HG02840 (cell line): ENCODE data around the gene MR1.
"Not testable (repeated sequence)": the region's sequence is repeated elsewhere in the genome, so short reads cannot be mapped to it uniquely, and the experiment has no call there.

Source experiments
- ATAC-seq: cut with Tn5 transposase; IDR thresholded peaks from one replicate; pipeline ENCODE4 v1.9.1; 2021; ENCODE audit warnings: mild to moderate bottlenecking, moderate library complexity, moderate number of reproducible peaks; ENCODE audit not compliant: unreplicated experiment, low FRiP score

MR1 gene

DNA sequence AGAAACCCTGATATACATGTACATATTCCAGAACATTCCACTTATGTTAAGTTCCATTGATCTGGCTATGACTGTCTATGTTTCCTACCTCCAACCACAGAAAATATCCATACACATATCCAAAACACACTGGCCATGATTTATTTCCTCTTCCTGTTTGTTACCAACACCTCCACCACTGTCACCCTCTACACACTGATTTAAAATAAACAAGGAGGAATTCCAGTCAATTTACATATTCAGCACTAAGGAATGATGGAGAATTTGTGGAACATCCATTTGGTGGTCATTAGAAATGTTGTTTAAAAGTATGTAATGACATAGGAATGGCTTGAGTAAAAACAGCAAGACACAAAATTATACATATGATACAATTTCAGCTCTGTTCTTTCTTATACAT, 5.6 kb upstream of the MR1 start:
- ATAC-seq, result no peak

DNA sequence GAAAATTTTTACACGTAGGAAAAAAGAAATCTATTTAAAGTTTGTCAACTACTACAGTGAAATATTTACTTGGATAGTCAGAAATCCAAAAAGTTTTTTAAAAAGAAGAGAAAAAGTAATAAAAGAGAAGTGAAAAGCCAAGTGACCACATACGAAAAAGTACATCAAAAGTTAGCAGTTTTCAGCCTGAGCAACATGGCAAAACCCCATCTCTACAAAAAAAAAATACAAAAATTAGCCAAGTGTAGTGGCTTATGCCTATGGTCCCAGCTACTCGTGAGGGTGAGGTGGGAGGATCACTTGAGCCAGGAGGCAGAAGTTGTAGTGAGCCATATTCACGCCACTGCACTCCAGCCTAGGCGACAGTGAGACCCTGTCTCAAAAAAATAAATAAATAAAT, 5.2 kb upstream of the MR1 start:
- ATAC-seq, result no peak

DNA sequence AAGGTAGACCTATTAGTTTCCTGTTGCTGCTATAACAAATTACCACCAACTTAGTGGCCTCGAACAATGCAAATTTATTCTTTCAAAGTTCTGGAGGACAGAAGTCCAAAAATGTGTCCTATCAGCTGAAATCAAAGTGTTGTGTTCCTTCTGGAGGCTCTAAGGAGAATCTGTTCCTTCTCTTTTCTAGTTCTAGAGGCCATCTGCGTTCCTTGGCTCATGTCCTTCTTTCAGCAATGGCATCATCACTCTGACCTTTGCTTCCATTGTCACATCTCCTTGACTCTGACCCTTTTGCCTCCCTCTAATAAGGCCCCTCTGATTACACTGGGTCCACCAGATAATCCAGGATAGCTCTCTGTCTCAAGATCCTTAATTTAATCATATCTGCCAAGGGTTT, 1.2 kb upstream of the MR1 start:
- no peak for ATAC-seq

DNA sequence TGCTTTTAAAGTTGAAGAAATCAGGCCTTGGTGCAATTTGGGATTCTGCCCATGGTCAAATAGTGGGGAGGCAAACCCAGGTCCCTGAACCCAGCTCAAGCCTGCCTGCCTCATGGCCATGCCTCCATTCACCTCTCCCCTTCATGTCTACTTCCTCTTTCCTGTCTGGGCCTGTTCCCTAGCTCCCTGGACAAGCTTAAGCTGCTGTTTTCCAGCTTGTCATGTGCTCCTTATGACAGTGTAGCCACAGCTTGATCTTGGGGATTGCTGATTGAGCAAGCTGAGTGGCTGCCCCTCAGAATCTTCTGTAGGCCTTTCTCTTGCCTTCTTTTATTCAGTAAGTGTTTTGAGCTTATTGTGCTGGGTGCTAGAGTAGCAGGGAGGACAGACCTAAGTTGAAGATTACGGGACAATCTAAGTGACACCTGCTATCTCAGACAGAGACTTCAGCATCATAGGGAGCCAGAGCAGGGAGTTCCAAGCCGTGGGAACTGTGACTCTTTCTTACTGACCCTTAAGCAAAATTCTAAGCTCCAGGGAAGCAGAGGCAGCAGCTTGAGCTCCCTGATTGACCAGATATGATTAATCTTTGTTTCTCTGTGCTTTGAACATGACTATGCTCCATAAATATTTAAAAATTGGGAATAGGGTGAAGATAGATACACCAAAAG, 520 bp upstream of the MR1 start:
- ATAC-seq, result peak; percentile 30

DNA sequence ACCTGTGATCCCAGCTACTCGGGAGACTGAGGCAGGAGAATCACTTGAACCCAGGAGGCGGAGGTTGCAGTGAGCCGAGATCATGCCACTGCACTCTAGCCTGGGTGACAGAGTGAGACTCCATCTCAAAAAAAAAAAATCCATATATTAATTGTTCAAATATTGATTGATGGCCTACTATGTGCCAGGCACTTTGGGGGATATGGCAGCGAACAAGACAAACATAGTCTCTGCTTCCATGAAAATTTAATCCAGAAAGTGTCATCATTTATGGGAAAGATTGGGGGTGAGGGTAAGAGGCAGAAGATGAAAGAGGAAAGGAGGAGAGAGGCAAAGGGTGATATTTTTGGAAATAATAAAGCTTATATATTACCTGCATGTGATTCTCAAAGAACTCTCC, 1.4 kb downstream of the MR1 start:
- ATAC-seq, result not testable (repeated sequence)

DNA sequence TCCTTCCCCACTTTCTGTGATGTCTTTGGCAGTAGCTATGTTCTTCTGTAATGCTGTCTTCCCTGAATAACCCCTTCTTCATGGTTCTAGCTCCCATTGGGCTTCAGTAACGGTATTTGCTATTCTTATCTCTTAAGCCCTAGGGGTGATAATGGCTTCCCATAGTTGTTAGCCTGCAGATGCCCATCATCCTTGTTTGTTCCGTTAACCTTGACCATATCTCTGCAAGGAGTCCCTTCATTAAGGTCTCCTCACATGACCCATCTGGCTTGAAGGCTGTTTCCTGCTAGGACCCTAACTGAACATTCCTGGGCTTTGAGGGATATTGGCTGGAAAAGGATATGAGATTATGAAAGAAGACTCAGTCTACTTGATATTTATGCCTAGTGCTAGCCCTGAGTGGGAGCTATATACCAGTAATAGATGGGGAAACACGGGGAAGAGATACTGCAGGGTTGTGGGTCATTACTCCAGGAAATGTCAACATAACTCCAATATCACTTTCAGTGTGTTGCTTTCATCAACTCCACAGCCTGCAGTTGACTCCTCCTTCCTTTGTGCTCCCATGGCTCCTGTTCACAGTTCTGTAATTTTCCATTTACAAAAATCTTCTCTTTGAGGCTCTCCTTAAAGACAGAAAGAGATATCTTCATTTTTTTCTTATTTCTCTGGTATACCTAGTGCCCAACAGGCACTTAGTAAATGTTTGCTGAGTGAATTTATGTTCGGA, 2.5 kb downstream of the MR1 start:
- no peak for ATAC-seq

DNA sequence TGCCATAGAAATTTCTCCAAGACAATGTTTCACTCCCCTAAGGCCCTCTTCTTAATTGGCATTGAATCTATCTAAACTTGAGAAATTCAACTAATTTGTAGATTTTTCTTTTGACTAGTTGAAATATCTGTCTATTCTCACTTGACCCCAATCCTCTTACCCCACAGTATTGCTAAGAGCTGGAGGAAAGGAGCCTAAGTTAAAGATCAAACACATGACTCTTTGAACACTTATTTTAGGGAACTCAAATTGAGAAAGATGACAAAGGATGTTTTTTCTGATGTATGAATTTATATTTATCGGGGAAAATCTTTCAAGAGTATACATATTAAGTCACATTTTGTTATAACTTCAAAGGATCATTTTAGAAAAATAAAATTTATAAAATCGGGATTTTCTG, 3.6 kb downstream of the MR1 start:
- ATAC-seq, result no peak

DNA sequence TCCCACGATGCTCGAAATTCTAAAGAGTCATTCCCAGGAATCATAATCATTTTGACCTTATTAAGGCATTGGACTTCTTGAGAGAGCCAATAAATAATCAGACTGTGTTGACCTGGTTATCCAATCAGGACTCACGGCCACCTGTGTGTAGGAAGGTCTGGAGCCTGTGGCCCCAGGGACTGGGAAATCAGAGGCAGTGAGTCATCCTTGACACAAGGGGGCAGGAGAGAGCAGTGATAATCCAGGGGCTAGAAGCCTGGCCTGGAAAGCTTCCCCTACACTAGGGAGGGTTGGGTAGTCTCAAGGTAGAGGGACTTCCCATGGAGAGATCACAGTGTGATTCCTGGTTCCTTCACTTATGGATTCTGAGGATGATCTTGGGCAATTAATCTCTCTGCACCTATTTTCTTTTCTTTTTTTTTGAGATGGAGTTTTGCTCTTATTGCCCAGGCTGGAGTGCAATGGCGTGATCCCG, 4.7 kb downstream of the MR1 start:
- no peak for ATAC-seq

DNA sequence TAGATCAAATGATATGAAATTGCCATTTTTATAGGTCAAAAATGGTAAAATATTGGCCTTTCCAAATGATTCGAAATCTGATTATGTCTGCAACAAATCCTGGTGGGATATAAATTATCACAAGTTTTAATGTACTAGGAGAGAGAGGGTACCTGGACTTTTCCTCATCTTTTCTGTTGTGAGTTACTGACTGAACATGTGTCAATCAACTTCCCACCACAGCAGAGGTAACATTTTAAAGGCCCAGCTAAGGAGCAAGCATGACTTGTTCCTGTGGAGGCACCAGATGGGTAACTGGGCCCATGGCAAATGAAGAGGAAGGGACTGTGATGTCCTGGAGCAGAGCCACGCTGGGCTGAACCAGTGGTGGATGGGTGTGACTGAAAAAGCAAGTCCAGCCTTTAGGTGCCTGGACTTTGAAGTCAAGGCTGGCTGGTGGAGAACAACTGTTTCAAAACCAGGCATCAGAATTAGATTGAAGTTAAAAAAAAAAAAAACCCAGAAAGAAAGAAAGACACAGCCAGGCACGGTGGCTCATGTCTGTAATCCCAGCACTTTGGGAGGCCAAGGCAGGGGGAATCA, 6.6 kb downstream of the MR1 start:
- no peak for ATAC-seq

DNA sequence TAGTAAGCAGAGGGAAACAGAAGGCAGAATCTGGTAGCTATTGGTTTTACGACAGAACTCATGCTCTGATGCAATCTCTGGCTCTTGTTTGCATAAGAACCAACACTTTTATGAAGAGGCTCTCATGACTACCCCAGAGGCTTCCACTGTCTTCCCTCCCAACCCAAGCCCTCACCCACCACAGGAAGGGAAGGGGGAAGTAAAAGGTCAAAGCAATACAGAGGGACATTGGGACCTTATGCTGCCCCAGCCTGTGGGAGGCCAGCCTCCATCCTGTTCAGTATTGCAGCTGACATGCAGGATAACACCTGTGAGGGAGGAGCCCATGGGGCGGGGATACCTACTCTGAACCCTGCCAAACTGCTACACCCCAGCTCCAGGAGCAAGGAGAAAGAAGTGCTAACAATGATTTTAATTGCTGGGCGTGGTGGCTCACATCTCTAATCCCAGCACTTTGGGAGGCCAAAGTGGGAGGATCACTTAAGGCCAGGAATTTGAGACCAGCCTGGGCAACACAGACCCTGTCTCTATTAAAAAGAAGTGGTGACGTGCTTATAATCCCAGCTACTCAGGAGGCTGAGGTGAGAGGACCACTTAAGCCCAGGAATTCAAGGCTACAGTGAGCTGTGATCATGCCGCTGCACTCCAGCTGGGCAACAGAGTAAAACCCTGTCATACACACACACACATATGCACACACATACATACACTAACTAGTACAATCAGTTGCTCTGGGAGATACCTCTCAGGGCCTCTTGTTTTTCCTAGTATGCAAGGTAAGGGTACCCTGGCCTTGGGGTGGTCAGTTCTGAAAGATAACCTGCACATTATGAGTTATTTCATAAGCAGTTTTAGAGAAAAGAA, 9.5 kb downstream of the MR1 start:
- ATAC-seq, result no peak

DNA sequence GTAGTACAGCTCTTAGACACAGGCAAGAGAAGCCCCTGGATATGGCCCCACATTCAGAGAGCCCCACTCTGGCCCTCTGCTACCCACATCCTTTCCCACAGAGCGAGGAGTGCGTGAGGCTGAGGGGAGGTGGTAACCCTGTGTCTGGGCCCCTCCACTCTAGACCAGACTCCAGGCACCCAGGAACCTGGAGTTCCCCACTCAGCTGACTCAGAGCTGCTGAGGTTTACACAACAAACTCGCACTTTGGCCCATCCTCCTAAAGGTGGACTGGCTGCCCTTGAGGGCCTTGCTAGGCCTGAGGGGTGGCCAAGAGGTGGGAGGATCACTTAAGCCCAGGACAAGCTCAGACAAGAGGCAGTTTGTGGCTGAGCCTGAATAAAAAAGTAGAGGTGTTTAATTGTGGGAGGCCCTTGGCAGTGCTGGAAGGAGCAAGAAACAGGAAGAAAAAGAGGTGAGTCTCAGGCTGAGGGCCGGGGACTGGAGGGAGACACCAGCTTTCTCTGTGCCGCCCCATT, 10.7 kb downstream of the MR1 start:
- peak; percentile 83 for ATAC-seq

DNA sequence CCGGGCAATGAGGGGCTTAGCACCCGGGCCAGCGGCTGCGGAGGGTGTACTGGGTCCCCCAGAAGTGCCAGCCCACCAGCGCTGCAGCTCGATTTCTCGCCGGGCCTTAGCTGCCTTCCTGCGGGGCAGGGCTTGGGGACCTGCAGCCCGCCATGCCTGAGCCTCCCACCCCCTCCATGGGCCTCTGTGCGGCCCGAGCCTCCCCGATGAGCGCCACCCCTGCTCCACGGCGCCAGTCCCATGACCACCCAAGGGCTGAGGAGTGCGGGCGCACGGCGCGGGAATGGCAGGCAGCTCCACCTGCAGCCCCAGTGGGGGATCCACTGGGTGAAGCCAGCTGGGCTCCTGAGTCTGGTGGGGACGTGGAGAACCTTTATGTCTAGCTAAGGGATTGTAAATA, 12.2 kb downstream of the MR1 start:
- not testable (repeated sequence) for ATAC-seq

DNA sequence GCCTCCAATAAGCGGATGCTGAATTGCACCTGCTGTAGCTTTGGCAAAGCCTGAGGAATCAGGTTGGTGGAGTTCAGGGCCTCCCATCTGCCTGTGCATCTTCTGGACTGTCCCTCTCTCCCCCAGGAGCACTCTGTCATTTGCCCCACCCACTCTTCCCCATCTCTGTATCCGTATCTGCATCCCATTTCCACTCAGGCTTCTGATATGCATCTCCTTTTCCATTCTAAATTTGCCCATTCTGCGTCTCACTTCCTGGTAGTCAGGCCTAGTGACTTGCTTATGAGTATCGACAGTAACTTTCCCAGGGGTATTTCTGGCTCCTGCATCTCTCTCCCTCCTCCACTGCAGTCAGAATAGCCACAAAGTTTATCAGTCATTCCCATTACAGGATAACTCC, 15.6 kb downstream of the MR1 start:
- no peak for ATAC-seq

DNA sequence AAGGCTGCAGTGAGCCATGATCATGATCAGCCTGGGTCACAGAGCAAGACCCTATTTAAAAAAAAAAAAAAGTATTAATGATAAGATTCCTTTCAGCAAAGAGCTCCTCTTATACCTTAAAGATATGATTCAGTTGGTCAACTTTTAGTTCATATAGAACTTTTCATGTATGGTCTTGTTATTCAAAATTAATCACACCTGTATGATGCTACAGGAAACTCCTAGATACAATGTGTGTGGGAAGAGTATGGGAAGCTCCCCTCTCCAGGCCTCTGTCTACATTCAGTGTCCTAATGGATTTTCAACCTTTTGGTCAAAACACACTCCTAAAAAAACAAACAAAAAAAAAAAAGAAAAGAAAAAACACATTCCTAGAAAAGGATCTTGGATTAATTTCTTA, 17.1 kb downstream of the MR1 start:
- ATAC-seq, result no peak

DNA sequence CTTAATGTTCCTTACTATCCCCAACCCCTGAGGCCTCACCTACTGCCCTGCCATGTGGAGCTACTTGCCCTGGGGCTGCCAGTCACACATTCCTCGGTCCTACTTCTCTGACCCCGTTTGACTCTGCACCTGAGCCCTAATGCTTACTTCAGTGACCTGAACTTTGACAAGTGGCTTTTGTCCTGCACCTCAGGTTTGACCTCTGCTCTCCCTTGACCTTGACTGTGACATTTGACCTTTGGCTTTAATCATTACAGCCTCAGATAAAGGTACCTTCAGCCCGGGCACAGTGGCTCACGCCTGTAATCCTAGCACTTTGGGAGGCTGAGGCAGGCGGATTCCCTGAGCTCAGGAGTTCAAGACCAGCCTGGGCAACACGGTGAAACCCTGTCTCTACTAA, 22.8 kb downstream of the MR1 start:
- ATAC-seq, result no peak

DNA sequence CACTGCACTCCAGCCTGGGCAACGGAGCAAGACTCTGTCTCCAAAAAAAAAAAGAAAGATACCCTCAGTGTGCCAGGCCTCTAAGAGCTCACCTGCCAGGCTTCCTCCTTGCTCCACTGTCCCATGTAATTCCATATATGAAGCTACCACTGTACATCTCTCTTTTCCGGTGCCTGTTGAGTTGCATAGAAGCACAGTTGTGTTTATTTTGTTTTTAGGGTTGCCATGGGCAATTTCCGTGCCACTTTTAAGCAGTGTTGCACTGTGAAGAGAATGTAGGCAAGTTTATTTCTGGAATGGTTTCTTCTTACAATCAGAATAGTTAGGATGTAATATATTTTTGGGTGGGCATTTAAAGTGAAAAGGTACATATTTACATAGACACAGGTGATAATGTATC, 23.3 kb downstream of the MR1 start:
- no peak for ATAC-seq

DNA sequence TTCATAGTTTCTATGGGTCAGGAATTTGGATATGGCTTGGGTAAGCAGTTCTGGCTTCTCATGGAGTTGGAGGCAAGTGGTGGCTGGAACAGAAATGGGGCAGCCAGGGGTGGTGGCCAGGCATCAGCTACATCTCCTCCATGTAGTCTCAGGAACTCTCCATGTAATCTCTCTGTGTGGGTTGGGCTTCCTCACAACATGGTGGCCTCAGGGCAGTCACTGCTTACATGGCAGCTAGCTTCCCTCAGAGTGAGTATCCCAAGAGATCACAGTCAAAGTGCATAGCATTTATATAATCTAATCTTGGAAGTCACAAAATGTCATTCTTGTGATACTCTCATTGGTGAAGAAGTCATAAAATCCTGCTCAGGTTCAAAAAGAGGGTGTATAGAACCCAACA, 25.7 kb downstream of the MR1 start:
- ATAC-seq, result no peak

DNA sequence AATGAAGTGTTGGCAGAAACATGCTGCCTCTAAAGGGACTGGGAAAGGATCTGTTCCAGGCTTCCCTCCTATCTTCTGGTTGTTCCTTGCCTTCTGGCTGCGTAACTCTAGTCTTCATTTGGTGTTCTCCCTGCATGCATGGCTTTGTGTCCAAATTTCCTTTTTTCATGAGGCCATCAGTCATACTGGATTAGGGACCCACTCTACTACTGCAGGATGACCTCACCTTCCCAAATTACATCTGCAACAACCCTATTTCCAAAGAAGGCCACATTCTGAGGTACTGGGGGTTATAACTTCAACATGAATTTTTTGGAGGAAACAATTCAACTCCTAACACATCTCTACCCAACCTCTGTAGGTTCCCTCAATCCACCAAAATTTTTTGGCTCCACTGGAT, 26.3 kb downstream of the MR1 start:
- ATAC-seq, result no peak

DNA sequence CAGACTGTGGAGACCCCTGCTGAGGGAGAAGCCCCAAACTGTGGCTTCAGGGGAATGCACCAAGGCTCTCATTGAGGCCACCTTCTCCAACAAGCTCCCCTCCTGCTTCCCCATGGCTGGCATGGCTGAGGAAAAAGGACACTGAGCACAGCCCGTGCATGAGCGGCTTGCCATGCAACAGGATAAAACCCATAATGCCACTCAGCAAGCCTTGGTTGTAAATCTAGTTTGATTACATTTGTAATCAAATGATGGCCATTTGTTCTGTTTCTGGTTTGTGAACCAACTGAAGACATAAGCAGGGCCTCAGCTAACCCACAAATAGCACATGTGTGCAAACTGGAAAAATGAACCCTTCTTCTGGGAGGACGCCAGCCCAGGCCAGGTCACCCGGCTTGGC, 27.2 kb downstream of the MR1 start:
- ATAC-seq, result not testable (repeated sequence)

DNA sequence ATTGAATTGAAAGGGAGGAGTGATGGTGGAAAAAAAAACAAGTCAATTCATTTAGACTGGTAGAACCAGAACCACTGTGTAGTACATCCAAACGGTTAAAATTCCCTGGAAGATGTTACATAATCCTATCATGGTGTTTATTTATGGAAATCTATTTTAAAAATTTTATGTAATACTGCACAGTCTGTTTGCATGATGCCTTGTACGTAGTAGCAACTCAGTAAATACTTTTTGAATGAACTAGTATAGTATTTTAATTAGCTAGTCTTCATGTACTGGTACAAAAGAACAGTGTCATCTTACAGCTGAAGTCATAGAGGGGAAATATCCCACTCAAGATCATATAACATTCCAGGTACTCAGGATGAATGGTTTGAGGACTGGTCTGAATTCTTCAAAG, 27.7 kb downstream of the MR1 start:
- ATAC-seq, result no peak
